ENCODE data around the gene DOCK1. TPM values are rescaled to one million over a fixed set of nuclear protein-coding genes. Genes with fewer than 3 reads are reported as not detected.

The DOCK1 gene
- total RNA-seq, 1 donor from 2014 or later, result 72.6 TPM

DNA sequence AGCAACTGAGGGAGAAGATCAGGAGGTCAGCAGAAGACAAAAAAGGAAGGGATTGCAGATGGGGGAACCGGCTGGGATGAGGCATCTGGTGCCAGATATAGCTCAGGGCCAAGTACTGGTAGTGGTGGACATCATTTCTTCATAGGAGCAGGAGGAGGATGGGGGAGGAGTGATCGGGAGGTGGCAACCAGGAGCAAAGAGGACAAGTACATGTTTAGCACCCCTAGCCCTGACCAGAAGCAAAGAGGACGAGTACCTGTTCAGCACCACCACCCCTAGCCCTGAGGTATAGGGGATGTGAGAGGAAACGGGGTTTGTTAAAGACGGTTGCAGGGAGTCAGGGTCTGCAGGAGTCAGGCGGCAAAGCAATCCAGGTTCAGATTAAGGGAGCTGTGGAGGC is 559.3 kb downstream of the DOCK1 start:
- no peaks in the 10 kb centered on the region for H3K27me3 ChIP-seq
- no peaks in the 10 kb centered on the region for H3F3A ChIP-seq (ENCODE audit: low read depth)
- H3K27me3 Mint-ChIP-seq (ENCODE audit: insufficient read depth, low read depth), result peaks cover 7% of the 10 kb centered on the region
- H3K4me3 Mint-ChIP-seq, result no peak overlapping the region
- H3K4me1 ChIP-seq, result no peaks in the 10 kb centered on the region
- H3K79me2 ChIP-seq (ENCODE audit: low read depth), result no peaks in the 10 kb centered on the region
- H2AFZ ChIP-seq (replicated peaks), result no peak overlapping the region
- H3K9ac ChIP-seq, result no peak overlapping the region
- no peak overlapping the region for H3K4me2 ChIP-seq
- no peak overlapping the region for H3K27ac ChIP-seq
- H3K4me1 Mint-ChIP-seq, result no peaks in the 10 kb centered on the region
- TF ChIP-seq EZH2 (IDR thresholded peaks at IDR 0.05), result no peak
- TF ChIP-seq EZH2phosphoT487 (IDR thresholded peaks at IDR 0.05), result no peak
- TF ChIP-seq, protein P1, sequence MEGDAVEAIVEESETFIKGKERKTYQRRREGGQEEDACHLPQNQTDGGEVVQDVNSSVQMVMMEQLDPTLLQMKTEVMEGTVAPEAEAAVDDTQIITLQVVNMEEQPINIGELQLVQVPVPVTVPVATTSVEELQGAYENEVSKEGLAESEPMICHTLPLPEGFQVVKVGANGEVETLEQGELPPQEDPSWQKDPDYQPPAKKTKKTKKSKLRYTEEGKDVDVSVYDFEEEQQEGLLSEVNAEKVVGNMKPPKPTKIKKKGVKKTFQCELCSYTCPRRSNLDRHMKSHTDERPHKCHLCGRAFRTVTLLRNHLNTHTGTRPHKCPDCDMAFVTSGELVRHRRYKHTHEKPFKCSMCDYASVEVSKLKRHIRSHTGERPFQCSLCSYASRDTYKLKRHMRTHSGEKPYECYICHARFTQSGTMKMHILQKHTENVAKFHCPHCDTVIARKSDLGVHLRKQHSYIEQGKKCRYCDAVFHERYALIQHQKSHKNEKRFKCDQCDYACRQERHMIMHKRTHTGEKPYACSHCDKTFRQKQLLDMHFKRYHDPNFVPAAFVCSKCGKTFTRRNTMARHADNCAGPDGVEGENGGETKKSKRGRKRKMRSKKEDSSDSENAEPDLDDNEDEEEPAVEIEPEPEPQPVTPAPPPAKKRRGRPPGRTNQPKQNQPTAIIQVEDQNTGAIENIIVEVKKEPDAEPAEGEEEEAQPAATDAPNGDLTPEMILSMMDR (IDR thresholded peaks at IDR 0.05), result no peak
- DNase-seq (ENCODE audit: low spot score), result no peak
- H3K9me3 Mint-ChIP-seq, result no peaks in the 10 kb centered on the region
- no peak overlapping the region for H3K4me3 ChIP-seq
- no peaks in the 10 kb centered on the region for H3K36me3 ChIP-seq
- no peaks in the 10 kb centered on the region for H3K9me3 ChIP-seq (ENCODE audit: low read depth)
- H3K27ac Mint-ChIP-seq, result no peak overlapping the region
- H3K36me3 Mint-ChIP-seq, result no peaks in the 10 kb centered on the region
- H4K20me1 ChIP-seq (ENCODE audit: low read depth), result no peaks in the 10 kb centered on the region

DNA sequence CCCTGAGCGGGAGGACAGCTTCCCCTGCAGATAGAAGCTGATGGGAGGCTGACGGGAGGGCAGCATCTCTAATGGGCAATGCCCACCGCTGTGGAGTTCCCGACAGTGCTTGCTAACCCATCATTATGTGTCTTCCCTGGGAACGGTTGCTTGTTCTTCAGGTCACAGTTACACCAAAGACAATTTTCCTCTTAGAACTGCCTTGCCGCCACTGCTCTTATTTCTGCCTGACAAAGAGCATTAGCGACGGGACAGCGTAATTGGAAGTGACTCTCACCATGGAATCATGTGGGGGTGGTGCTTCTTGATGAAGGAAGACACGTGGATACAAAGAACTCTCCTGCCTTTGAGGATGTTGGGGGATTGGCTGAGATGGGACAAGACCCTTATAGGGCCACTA is 562.6 kb downstream of the DOCK1 start:
- H3K4me1 Mint-ChIP-seq, result peaks cover 6% of the 10 kb centered on the region
- H3K4me1 ChIP-seq, result no peaks in the 10 kb centered on the region
- H3K4me3 ChIP-seq, result no peak overlapping the region
- H3K9me3 Mint-ChIP-seq, result no peaks in the 10 kb centered on the region
- TF ChIP-seq, protein P1 (IDR thresholded peaks at IDR 0.05), result no peak
- TF ChIP-seq EZH2 (IDR thresholded peaks at IDR 0.05) (no peak), EZH2phosphoT487 (IDR thresholded peaks at IDR 0.05) (no peak)
- H4K20me1 ChIP-seq (ENCODE audit: low read depth), result no peaks in the 10 kb centered on the region
- H3K4me3 Mint-ChIP-seq, result no peak overlapping the region
- DNase-seq (ENCODE audit: low spot score), result no peak
- H3K9ac ChIP-seq, result no peak overlapping the region
- no peaks in the 10 kb centered on the region for H3K27me3 ChIP-seq
- no peak overlapping the region for H2AFZ ChIP-seq (replicated peaks)
- H3K27ac ChIP-seq, result no peak overlapping the region
- no peak overlapping the region for H3K4me2 ChIP-seq
- no peaks in the 10 kb centered on the region for H3K36me3 Mint-ChIP-seq
- peaks cover 9% of the 10 kb centered on the region for H3K27me3 Mint-ChIP-seq (ENCODE audit: insufficient read depth, low read depth)
- no peak overlapping the region for H3K27ac Mint-ChIP-seq
- no peaks in the 10 kb centered on the region for H3K36me3 ChIP-seq
- H3K79me2 ChIP-seq (ENCODE audit: low read depth), result no peaks in the 10 kb centered on the region
- H3F3A ChIP-seq (ENCODE audit: low read depth), result no peaks in the 10 kb centered on the region
- H3K9me3 ChIP-seq (ENCODE audit: low read depth), result no peaks in the 10 kb centered on the region

DNA sequence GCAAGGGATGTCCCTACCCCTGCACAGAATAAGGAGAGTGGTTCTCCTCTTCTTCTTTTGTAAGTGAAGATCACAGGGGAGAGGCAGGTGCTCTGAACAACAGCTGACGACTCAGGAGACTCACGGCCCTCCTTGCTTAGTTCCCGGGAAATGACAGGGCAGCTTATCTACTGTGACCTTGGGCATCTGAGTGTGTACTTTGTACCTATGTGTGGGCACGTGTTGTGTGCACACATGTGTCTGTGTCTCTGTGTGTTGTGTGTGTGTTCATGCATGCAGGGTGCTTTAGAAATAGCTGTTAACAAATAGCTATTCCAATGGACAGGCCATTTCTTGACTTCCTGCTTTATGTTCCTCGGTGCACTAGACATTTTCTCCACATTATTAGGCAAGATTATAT is 563.4 kb downstream of the DOCK1 start:
- peaks cover 5% of the 10 kb centered on the region for H3K27me3 Mint-ChIP-seq (ENCODE audit: insufficient read depth, low read depth)
- H3K27ac Mint-ChIP-seq, result no peak overlapping the region

More for the DNA sequence above, 563.4 kb downstream of the DOCK1 start:
- H3K79me2 ChIP-seq (ENCODE audit: low read depth), result no peaks in the 10 kb centered on the region
- no peak overlapping the region for H3K4me3 ChIP-seq
- no peaks in the 10 kb centered on the region for H3K36me3 Mint-ChIP-seq
- DNase-seq (ENCODE audit: low spot score), result no peak
- no peaks in the 10 kb centered on the region for H3F3A ChIP-seq (ENCODE audit: low read depth)
- H3K9me3 Mint-ChIP-seq, result no peaks in the 10 kb centered on the region
- no peaks in the 10 kb centered on the region for H4K20me1 ChIP-seq (ENCODE audit: low read depth)
- no peak overlapping the region for H3K4me3 Mint-ChIP-seq
- H3K9ac ChIP-seq, result no peak overlapping the region
- H3K4me1 ChIP-seq, result no peaks in the 10 kb centered on the region
- H3K4me2 ChIP-seq, result no peak overlapping the region
- no peaks in the 10 kb centered on the region for H3K27me3 ChIP-seq
- H3K36me3 ChIP-seq, result no peaks in the 10 kb centered on the region
- TF ChIP-seq, protein P1 (IDR thresholded peaks at IDR 0.05), result no peak
- TF ChIP-seq EZH2 (IDR thresholded peaks at IDR 0.05) (no peak), EZH2phosphoT487 (IDR thresholded peaks at IDR 0.05) (no peak)
- no peaks in the 10 kb centered on the region for H3K9me3 ChIP-seq (ENCODE audit: low read depth)
- H3K4me1 Mint-ChIP-seq, result peaks cover 6% of the 10 kb centered on the region
- H3K27ac ChIP-seq, result no peak overlapping the region
- H2AFZ ChIP-seq (replicated peaks), result no peak overlapping the region
